K562 (cell line): ENCODE measurements around the gene PRKD2. TPM values are rescaled to one million over a fixed set of nuclear protein-coding genes. Genes with fewer than 3 reads are reported as not detected.

Experiments used
- BCL6 ChIP-seq: fragments of 250-450 bp; sonication (Bioruptor Pico); IDR thresholded peaks from 2 replicates; pipeline ENCODE4 v1.4.0; 2020
- MEF2D ChIP-seq: conservative IDR thresholded peaks from 2 replicates; pipeline ENCODE4 v1.6.1; 2016; ENCODE audit warnings: low read depth, missing genetic modification characterization, missing compliant biosample characterization
- SIN3A ChIP-seq, 2 experiments: fragments of 150-350 bp in 1 of 2; IDR thresholded peaks; 2 replicates each; pipeline ENCODE4 v1.6.1; 2011 to 2016; ENCODE audit warnings: borderline replicate concordance in 2 of 2, low read depth in 2 of 2, low read length in 2 of 2, mild to moderate bottlenecking in 2 of 2, moderate library complexity in 2 of 2; ENCODE audit not compliant: control insufficient read depth in 1 of 2
- SMARCB1 ChIP-seq: IDR thresholded peaks from 2 replicates; pipeline ENCODE4 v1.6.1; 2011; ENCODE audit warnings: improper control_type of control experiment, low read depth; ENCODE audit not compliant: insufficient read length
- SOX6 ChIP-seq: fragments of 450-650 bp; IDR thresholded peaks from 2 replicates; pipeline ENCODE4 v1.6.1; 2014; ENCODE audit warnings: mild to moderate bottlenecking
- TCFL5 ChIP-seq: fragments of 250-450 bp; sonication (Bioruptor Pico); conservative IDR thresholded peaks from 2 replicates; pipeline ENCODE4 v1.6.1; 2021; ENCODE audit warnings: mild to moderate bottlenecking, moderate library complexity, matching md5 sums
- TEAD4 ChIP-seq, 2 experiments: sonication (generic) in 1 of 2; formaldehyde crosslinking in 1 of 2; IDR thresholded peaks; 2 replicates each; pipeline versions ENCODE4 v1.6.1 to v1.8.0; 2012 to 2022; ENCODE audit warnings: borderline replicate concordance in 1 of 2, inconsistent platforms in 1 of 2, low read length in 1 of 2, mild to moderate bottlenecking in 1 of 2, missing genetic modification reagents in 1 of 2
- ZFX ChIP-seq: sonication (generic); formaldehyde crosslinking; IDR thresholded peaks from 2 replicates; pipeline ENCODE4 v1.8.0; 2022; ENCODE audit warnings: mild to moderate bottlenecking, missing genetic modification reagents, moderate library complexity
- ZKSCAN1 ChIP-seq: fragments of 150-350 bp; IDR thresholded peaks from 2 replicates; pipeline ENCODE4 v1.6.1; 2016; ENCODE audit warnings: low read depth, low read length
- ZNF316 ChIP-seq: fragments of 450-650 bp; IDR thresholded peaks from 2 replicates; pipeline ENCODE4 v1.6.1; 2016
- ZNF589 ChIP-seq: fragments of 200-800 bp; sonication (Bioruptor generic); IDR thresholded peaks from 2 replicates; pipeline ENCODE4 v1.6.1; 2016; ENCODE audit warnings: low read depth, missing genetic modification characterization, missing compliant biosample characterization
- polyA plus RNA-seq, 8 experiments: library from polyadenylated mRNA; depleted of rRNA in 4 of 8; stranded (reverse) in 5 of 8; unstranded in 3 of 8; fragments of >200 nt; fragmentation: Nextera tagmentation in 2 of 8; fragmentation: Illumina TruSeq in 1 of 8; extraction: Ambion mirVana in 2 of 8; extraction: Trizol in 1 of 8; gene quantifications; 2 replicates each; pipeline versions ENCODE4 v1.2.1 to v1.2.3, GENCODE V29; 2011 to 2014; ENCODE audit warnings: inconsistent platforms in 1 of 8, missing spikeins in 1 of 8
- total RNA-seq, 7 experiments: library from RNA; depleted of rRNA in 6 of 7; stranded (reverse); fragments of >200 nt in 6 of 7; fragmentation: Illumina TruSeq in 2 of 7; extraction: Trizol in 2 of 7; gene quantifications; 2 replicates each; pipeline versions ENCODE4 v1.2.1 to v1.2.3, GENCODE V29; 2011 to 2021; ENCODE audit warnings: low replicate concordance in 1 of 7
- TF ChIP-seq, protein P1 (sequence below), 2 experiments: fragments of 450-650 bp; IDR thresholded peaks; 2 replicates each; pipeline ENCODE4 v1.6.1; 2018; ENCODE audit warnings: mild to moderate bottlenecking in 2 of 2, low read depth in 1 of 2; ENCODE audit not compliant: partially characterized antibody in 2 of 2
- TF ChIP-seq, protein P2 (sequence below): fragments of 450-650 bp; IDR thresholded peaks from 2 replicates; pipeline ENCODE4 v1.6.1; 2016; ENCODE audit warnings: borderline replicate concordance
- TF ChIP-seq, protein P3 (sequence below): fragments of 250-450 bp; sonication (Bioruptor Pico); IDR thresholded peaks from 2 replicates; pipeline ENCODE4 v1.4.0; 2020

The PRKD2 gene
- total and polyA plus RNA-seq, 9 of the 15 experiments (the other 6 are each of a cell fraction or from before 2014, with no cell fraction given) = 1.8 to 60.0 (median 15.0) TPM

DNA sequence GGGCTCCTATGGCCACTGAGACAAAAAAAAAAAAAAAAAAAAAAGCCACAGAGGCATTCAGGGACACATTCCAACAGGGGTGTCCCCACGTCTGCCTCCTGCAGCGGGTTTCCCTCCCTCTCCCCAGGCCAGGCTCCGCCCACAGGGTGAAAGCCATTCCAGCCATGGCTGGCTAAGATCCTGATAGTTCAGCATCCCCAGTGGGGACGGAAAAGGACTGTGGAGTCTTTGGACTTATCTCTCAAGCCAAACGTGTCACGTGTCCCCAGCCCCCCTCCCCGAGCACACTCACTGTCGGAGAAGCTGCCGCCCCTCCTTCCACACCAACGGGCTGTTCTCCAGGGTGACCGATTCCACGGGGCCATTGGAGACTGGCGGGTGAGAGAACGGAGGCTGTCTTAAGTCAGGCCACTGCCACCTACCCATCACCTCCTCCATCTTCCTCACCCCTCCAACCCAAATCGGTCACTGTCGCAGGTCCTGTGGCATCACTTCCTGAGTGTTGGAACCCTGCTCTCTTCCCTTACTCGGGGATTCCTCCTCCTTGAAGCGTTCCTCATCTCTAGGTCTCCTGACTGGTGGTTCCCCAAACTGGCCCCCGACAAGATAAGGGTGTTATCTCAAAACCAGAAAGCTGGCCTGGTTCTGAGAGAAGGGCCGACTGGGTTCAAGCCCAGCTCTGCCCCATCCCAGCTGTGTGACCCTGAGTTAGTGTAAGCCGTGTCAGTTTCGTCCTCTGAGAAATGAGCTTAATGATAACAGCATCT lies 19.8 kb upstream of the PRKD2 start (continued):
- TF ChIP-seq TEAD4 (IDR thresholded peaks at IDR 0.05; ENCODE audit: low read length) (peak; percentile 47; the same call in 1 of the 2 replicates), TEAD4 (CRISPR knock-in tag; IDR thresholded peaks at IDR 0.05; ENCODE audit: borderline replicate concordance) (no peak), SIN3A (IDR thresholded peaks at IDR 0.05; ENCODE audit: borderline replicate concordance in 2 of 2, control insufficient read depth in 1 of 2, low read depth in 2 of 2, low read length in 2 of 2) (0 out of 4 replicates have a peak, but pooled peaks of 1 of the 2 experiments have one; percentile 18), BCL6 (CRISPR knock-in tag) (no peak), ZNF316 (no peak), SMARCB1 (no peak), SOX6 (peak; percentile 9; the same call in 1 of the 2 replicates), ZNF589 (no peak), TCFL5 (CRISPR knock-in tag) (no peak), ZFX (peak; percentile 29; the same call in 1 of the 2 replicates), ZKSCAN1 (no peak), MEF2D (tag) (0 out of 2 replicates have a peak, but pooled peaks have one; percentile 13)
- TF ChIP-seq, protein P1, sequence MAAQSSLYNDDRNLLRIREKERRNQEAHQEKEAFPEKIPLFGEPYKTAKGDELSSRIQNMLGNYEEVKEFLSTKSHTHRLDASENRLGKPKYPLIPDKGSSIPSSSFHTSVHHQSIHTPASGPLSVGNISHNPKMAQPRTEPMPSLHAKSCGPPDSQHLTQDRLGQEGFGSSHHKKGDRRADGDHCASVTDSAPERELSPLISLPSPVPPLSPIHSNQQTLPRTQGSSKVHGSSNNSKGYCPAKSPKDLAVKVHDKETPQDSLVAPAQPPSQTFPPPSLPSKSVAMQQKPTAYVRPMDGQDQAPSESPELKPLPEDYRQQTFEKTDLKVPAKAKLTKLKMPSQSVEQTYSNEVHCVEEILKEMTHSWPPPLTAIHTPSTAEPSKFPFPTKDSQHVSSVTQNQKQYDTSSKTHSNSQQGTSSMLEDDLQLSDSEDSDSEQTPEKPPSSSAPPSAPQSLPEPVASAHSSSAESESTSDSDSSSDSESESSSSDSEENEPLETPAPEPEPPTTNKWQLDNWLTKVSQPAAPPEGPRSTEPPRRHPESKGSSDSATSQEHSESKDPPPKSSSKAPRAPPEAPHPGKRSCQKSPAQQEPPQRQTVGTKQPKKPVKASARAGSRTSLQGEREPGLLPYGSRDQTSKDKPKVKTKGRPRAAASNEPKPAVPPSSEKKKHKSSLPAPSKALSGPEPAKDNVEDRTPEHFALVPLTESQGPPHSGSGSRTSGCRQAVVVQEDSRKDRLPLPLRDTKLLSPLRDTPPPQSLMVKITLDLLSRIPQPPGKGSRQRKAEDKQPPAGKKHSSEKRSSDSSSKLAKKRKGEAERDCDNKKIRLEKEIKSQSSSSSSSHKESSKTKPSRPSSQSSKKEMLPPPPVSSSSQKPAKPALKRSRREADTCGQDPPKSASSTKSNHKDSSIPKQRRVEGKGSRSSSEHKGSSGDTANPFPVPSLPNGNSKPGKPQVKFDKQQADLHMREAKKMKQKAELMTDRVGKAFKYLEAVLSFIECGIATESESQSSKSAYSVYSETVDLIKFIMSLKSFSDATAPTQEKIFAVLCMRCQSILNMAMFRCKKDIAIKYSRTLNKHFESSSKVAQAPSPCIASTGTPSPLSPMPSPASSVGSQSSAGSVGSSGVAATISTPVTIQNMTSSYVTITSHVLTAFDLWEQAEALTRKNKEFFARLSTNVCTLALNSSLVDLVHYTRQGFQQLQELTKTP (IDR thresholded peaks at IDR 0.05; ENCODE audit: low read depth in 1 of 2, partially characterized antibody in 2 of 2) = no peak
- TF ChIP-seq, protein P2, sequence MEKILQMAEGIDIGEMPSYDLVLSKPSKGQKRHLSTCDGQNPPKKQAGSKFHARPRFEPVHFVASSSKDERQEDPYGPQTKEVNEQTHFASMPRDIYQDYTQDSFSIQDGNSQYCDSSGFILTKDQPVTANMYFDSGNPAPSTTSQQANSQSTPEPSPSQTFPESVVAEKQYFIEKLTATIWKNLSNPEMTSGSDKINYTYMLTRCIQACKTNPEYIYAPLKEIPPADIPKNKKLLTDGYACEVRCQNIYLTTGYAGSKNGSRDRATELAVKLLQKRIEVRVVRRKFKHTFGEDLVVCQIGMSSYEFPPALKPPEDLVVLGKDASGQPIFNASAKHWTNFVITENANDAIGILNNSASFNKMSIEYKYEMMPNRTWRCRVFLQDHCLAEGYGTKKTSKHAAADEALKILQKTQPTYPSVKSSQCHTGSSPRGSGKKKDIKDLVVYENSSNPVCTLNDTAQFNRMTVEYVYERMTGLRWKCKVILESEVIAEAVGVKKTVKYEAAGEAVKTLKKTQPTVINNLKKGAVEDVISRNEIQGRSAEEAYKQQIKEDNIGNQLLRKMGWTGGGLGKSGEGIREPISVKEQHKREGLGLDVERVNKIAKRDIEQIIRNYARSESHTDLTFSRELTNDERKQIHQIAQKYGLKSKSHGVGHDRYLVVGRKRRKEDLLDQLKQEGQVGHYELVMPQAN = no peak
- TF ChIP-seq, protein P3, sequence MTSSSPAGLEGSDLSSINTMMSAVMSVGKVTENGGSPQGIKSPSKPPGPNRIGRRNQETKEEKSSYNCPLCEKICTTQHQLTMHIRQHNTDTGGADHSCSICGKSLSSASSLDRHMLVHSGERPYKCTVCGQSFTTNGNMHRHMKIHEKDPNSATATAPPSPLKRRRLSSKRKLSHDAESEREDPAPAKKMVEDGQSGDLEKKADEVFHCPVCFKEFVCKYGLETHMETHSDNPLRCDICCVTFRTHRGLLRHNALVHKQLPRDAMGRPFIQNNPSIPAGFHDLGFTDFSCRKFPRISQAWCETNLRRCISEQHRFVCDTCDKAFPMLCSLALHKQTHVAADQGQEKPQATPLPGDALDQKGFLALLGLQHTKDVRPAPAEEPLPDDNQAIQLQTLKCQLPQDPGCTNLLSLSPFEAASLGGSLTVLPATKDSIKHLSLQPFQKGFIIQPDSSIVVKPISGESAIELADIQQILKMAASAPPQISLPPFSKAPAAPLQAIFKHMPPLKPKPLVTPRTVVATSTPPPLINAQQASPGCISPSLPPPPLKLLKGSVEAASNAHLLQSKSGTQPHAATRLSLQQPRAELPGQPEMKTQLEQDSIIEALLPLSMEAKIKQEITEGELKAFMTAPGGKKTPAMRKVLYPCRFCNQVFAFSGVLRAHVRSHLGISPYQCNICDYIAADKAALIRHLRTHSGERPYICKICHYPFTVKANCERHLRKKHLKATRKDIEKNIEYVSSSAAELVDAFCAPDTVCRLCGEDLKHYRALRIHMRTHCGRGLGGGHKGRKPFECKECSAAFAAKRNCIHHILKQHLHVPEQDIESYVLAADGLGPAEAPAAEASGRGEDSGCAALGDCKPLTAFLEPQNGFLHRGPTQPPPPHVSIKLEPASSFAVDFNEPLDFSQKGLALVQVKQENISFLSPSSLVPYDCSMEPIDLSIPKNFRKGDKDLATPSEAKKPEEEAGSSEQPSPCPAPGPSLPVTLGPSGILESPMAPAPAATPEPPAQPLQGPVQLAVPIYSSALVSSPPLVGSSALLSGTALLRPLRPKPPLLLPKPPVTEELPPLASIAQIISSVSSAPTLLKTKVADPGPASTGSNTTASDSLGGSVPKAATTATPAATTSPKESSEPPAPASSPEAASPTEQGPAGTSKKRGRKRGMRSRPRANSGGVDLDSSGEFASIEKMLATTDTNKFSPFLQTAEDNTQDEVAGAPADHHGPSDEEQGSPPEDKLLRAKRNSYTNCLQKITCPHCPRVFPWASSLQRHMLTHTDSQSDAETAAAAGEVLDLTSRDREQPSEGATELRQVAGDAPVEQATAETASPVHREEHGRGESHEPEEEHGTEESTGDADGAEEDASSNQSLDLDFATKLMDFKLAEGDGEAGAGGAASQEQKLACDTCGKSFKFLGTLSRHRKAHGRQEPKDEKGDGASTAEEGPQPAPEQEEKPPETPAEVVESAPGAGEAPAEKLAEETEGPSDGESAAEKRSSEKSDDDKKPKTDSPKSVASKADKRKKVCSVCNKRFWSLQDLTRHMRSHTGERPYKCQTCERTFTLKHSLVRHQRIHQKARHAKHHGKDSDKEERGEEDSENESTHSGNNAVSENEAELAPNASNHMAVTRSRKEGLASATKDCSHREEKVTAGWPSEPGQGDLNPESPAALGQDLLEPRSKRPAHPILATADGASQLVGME (CRISPR knock-in tag) = peak; percentile 66
